Endothelial cell (in vitro differentiated cells): ENCODE measurements around the gene GC. TPM values are rescaled to one million over a fixed set of nuclear protein-coding genes. Genes with fewer than 3 reads are reported as not detected.

Experiments
- DNase-seq: peaks from one replicate; pipeline ENCODE4 v3.0.0; 2021; ENCODE audit warnings: low spot score
- H3K27ac Mint-ChIP-seq: one replicate; pipeline ENCODE4 v1.8.0; 2021; ENCODE audit warnings: mixed read lengths, inconsistent platforms; ENCODE audit not compliant: unreplicated experiment
- H3K27me3 Mint-ChIP-seq: one replicate; pipeline ENCODE4 v1.8.0; 2021; ENCODE audit warnings: mild to moderate bottlenecking, moderate library complexity, mixed read lengths, inconsistent platforms; ENCODE audit not compliant: unreplicated experiment
- H3K36me3 Mint-ChIP-seq: one replicate; pipeline ENCODE4 v1.8.0; 2021; ENCODE audit warnings: mild to moderate bottlenecking, low read depth, mixed read lengths, inconsistent platforms; ENCODE audit not compliant: unreplicated experiment
- H3K4me1 Mint-ChIP-seq: one replicate; pipeline ENCODE4 v1.8.0; 2021; ENCODE audit warnings: mild to moderate bottlenecking, mixed read lengths, inconsistent platforms; ENCODE audit not compliant: unreplicated experiment
- H3K4me3 Mint-ChIP-seq: one replicate; pipeline ENCODE4 v1.8.0; 2021; ENCODE audit warnings: mild to moderate bottlenecking, mixed read lengths, inconsistent platforms; ENCODE audit not compliant: unreplicated experiment
- H3K9me3 Mint-ChIP-seq: one replicate; pipeline ENCODE4 v1.8.0; 2021; ENCODE audit warnings: mixed read lengths, inconsistent platforms; ENCODE audit not compliant: unreplicated experiment
- CTCF ChIP-seq: fragments of 200-600 bp; sonication (generic); IDR thresholded peaks from one replicate; pipeline ENCODE4 v1.5.0; 2021; ENCODE audit warnings: antibody characterized with exemption; ENCODE audit not compliant: unreplicated experiment
- total RNA-seq: library from RNA; stranded (reverse); fragmentation: NEBNext Ultra II Directional; extraction: Animal tissue kit (Norgen Biotek cat#: 25700); gene quantifications from one replicate; pipeline ENCODE4 v1.2.1, GENCODE V29; 2021; ENCODE audit not compliant: unreplicated experiment

The GC gene
- total RNA-seq, 1 donor from 2014 or later: 0.23 TPM

DNA sequence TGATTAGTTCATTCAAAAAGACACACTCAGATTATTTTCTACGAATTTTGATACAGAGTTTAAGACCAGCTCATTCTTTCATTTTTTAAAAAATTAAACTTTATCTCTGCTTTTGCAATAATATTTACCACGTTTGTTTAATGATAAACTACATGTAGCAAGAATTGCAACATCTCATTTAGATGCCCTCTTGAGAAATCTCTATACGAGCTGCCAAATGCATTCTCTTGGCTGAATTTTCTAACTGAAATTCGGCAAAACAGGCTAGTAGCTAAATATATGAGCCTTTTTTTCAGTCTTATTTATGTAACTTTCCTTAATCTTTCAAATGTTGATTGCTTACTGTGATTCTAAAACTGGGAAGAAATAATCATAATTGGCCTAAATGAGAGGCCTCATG is 2.1 kb upstream of the GC start:
- Mint-ChIP-seq H3K9me3 (no peaks in the 10 kb centered on the region), H3K36me3 (no peaks in the 10 kb centered on the region), H3K27me3 (no peaks in the 10 kb centered on the region), H3K4me3 (no peak overlapping the region), H3K27ac (no peak overlapping the region), H3K4me1 (peaks cover 3% of the 10 kb centered on the region)
- no peak for DNase-seq
- no peak for TF ChIP-seq CTCF

DNA sequence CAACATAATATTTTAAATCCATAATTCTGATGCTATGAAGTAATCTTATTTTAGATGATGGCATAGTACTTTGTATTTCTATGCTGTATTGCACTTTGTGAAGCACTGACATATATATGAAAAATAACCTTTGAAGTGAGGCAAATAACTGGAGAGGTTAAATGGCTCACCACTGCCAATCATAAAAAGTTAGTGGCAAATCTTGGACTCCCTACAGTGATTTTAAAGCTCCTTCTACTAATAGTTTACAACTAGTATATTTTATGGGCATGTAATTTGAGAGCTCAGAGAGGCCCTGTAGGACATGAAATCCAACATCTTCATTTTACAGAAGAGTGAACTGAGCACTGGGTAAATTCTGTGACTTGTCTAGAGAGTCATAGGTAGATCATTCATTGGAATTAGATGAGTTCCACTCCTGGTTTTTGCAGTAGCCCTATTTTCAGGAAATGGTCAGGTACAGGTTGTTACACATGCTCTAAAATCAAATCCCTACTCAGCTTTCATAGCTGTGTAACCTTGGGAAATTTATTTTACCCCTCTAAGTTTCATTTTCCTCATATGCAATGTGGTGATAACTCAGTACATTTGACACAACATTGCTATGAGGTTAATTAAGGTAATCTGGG is 804 bp upstream of the GC start:
- TF ChIP-seq CTCF: no peak
- Mint-ChIP-seq H3K27ac (no peak overlapping the region), H3K4me3 (no peak overlapping the region), H3K9me3 (no peaks in the 10 kb centered on the region), H3K4me1 (peaks cover 3% of the 10 kb centered on the region), H3K36me3 (no peaks in the 10 kb centered on the region), H3K27me3 (no peaks in the 10 kb centered on the region)
- DNase-seq: no peak

GRCh38 chr4:71777891-71778290 is 6.0 kb downstream of the GC start:
- Mint-ChIP-seq H3K4me3 (no peak overlapping the region), H3K27me3 (no peaks in the 10 kb centered on the region), H3K9me3 (no peaks in the 10 kb centered on the region), H3K4me1 (peaks cover 2% of the 10 kb centered on the region), H3K36me3 (no peaks in the 10 kb centered on the region), H3K27ac (no peak overlapping the region)
- TF ChIP-seq CTCF: no peak
- no peak for DNase-seq

GRCh38 chr4:71775449-71775848 is 8.4 kb downstream of the GC start:
- no peak for DNase-seq
- H3K4me1 Mint-ChIP-seq: peaks cover 10% of the 10 kb centered on the region
- H3K27me3 Mint-ChIP-seq: no peaks in the 10 kb centered on the region
- no peak for TF ChIP-seq CTCF
- no peak overlapping the region for H3K4me3 Mint-ChIP-seq
- H3K9me3 Mint-ChIP-seq: no peaks in the 10 kb centered on the region
- H3K27ac Mint-ChIP-seq: no peak overlapping the region
- no peaks in the 10 kb centered on the region for H3K36me3 Mint-ChIP-seq

GRCh38 chr4:71774136-71774535 is 9.7 kb downstream of the GC start:
- Mint-ChIP-seq H3K27me3 (peaks cover 3% of the 10 kb centered on the region), H3K27ac (no peak overlapping the region), H3K36me3 (no peaks in the 10 kb centered on the region), H3K9me3 (no peaks in the 10 kb centered on the region), H3K4me3 (no peak overlapping the region), H3K4me1 (peaks cover 18% of the 10 kb centered on the region)
- TF ChIP-seq CTCF: no peak
- DNase-seq: no peak
